Kasumi-1 (cell line): ENCODE results near the gene NCAM1.

Experiments used
- DNase-seq, 2 experiments: peaks; one replicate each; lab custom pipeline; 2025; lab: John Stamatoyannopoulos, UW

Gene NCAM1

DNA sequence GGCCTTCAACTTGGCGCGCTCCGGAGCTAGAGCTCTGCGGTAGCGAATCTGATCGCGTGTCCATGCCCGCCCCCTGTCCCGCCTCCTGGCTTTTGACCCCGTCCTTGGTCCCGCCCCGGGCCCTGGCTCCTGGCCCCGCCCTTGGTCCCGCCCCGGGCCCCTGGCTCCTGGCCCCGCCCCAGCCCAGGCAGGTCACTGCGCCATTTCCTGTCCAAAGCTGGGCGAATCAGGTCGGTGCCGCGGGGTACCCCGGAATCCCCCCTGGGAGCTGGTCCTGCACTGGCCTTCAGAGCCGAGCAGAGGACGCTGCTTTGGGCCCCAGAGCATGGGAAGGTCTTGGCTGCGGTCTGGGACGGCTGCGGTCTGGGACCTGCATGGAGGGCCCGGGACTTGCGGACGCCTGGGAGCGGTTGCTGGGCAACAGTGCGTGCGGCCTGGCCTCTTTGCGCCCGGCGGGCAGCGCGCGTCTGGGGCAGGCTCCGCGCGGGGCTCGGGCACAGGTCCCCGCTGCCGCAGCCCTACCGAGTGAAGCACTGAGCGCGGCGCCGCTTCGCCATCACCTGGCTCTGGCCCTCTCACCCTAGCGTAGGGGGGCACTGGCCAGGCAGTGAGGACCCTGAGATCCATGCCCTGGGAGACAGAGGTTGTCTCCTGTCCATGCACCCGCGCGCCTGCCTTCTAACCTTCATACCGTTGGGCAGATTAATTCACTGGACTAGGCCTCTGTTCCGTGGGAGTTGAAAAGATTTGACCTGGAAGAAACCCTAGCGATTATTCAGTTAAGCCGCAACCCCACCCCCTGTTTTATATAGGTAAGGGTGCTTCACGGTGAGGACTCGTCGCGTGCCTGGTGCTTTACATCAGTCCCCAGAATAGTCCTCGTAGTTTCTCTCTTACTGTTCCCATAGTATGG, 353.4 kb downstream of the NCAM1 start, which contains the start of gene TTC12:
TSS of gene TTC12 (plus strand) at position 195 of the 913 bp plus-strand sequence. CDS start 1,675 bp downstream, outside the sequence.
- no peak for DNase-seq

DNA sequence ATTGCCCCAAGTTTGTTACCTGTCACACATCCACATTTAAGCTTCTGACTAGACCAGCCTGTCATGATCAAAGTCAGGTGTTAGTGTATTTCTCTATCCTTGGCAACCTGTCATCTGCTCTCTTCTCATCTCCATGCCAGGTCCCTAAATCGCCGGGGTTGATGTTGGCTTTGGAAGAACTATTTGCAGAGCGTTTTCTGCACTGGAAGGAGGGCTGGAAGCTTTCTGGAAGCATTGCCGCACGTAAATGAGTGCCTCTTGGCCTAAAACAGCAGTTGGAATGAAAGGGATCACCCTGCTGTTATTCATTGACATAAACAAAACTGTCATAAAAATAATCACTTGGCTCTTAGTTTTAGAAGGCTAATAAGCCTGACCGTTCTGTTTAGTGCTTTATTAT, 354.6 kb downstream of the NCAM1 start:
- no peak for DNase-seq

DNA sequence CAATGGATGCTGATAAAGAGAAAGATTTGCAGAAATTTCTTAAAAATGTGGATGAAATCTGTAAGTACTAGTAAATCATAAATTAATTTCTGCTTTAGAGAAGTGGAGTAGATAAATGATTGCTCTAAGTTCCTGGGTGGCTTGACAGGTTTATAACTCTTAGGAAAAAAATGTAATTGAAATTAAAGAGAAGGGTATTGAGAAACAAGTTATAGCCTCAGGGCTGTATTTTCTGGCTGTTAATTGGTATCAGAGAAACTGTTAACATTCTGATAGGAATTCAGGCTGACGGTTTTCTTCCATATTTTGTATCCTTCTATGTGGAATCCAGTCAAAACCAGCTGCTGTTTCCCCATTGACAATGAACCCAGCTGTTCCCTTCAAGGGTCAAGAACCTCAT, 355.0 kb downstream of the NCAM1 start:
- DNase-seq, result no peak

DNA sequence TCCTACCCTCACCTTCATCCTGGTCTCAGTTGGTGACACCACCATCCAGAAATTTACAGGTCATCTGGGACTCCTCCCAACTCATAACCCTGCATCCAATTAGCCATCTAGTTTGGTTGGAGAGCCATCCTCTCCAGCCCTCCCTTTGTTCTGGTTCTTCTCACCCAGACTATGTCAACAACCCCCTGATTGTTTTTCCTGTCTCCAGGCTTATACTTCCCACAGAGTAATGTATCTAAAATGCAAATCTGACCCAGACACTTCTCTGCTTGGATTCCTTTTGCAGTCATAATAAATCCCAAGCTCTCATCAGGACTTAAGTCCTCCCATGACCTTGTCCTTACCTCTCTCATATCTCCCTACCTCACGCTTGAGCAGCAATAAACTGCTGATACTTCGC, 356.1 kb downstream of the NCAM1 start:
- no peak for DNase-seq

DNA sequence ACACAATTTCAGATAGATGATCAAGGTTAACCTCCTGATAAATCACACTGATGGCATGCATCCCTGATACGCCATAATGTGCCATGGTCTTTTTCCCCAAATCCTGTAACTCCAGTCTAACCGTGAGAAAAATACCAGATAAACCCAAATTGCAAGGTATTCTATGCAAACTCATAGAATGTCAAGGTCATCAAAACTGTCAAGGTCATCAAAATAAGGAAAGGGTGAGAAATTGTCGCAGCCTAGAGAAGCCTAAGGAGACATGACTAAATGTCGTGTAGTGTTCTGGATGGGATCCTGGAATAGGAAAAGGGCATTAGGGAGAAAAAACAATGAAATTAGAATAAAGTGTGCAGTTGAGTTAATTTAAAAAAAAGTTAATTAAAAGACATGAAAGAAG, 357.9 kb downstream of the NCAM1 start:
- no peak for DNase-seq

DNA sequence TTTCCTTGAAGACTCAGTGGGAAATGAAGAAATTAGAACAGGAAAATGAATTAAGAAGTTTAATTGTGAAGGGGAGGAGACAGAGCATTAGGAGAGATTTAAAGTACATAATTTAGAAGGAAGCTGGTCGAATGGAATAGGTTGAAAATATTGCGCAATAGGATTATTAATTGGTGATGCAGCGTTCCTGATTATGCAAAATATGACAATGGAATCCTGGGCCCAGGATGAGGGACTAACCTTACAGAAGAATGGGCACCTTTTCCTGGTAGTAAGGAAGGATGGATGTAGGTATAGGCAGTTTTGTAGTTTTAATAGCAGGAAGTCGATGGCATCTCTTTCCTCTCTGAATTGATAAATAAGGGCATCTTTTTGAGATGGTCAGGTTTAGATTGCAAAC, 360.9 kb downstream of the NCAM1 start:
- no peak for DNase-seq

DNA sequence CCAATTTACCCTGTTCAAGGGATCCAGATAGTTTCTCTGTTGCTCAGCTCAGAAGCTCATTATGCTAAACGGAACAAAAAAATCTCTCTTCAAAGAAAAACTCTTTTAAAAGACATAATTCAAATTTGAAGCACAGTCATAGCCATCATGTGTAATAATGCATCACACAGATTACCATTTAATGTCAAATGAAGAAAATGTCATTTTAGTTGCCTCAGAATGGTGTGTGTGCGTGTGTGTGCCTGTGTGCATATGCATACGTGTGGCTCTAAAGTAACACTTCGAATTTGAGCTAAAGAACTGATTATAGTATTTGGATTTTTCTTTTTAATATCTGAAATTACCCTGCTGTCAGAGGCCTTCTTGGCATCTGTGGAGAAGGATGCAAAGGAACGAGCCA, 363.0 kb downstream of the NCAM1 start:
- no peak for DNase-seq
